PC-9 (cell line): ENCODE measurements around the gene SERPINB11. TPM values are rescaled to one million over a fixed set of nuclear protein-coding genes. Genes with fewer than 3 reads are reported as not detected.
"Not testable (repeated sequence)": the region's sequence is repeated elsewhere in the genome, so short reads cannot be mapped to it uniquely, and the experiment has no call there.

Experiments used
- BruUV-seq: library from RNA; stranded (reverse); fragments of 400-500 nt; replicated peaks from 2 replicates; lab custom pipeline; 2021; lab: Mats Ljungman, UMichigan
- CTCF ChIA-PET: fragments of 300-600 bp; sonication (Branson Sonifier 250); formaldehyde crosslinking; loops from one replicate; lab custom pipeline; 2022; ENCODE audit warnings: antibody characterized with exemption; lab: Charles Lee
- POLR2A ChIA-PET: fragments of 300-600 bp; sonication (Branson Sonifier 250); formaldehyde crosslinking; loops from one replicate; lab custom pipeline; 2022; ENCODE audit warnings: antibody characterized with exemption; ENCODE audit not compliant: unreplicated experiment; lab: Charles Lee
- DNase-seq, 2 experiments: peaks; one replicate each; pipeline versions ENCODE4 v3.0.0 to v3.0.0-alpha.2; 2015 to 2022; ENCODE audit warnings: mixed read lengths in 1 of 2
- H2AFZ ChIP-seq: fragments of 200-600 bp; sonication (generic); 2 replicates; pipeline ENCODE4 v1.8.1; 2017; ENCODE audit warnings: antibody characterized with exemption
- H3F3A ChIP-seq: fragments of 200-600 bp; sonication (generic); 2 replicates; pipeline ENCODE4 v1.8.1; 2017; ENCODE audit warnings: antibody characterized with exemption, mild to moderate bottlenecking, low read depth; ENCODE audit not compliant: insufficient read depth
- H3K27ac ChIP-seq: fragments of 200-600 bp; sonication (generic); 2 replicates; pipeline ENCODE4 v1.6.1; 2016; ENCODE audit warnings: mixed run types
- H3K27me3 ChIP-seq: fragments of 200-600 bp; sonication (generic); 2 replicates; pipeline ENCODE4 v1.6.1; 2016; ENCODE audit warnings: low read depth, mixed run types; ENCODE audit not compliant: insufficient read depth
- H3K36me3 ChIP-seq: fragments of 200-600 bp; sonication (generic); 2 replicates; pipeline ENCODE4 v1.6.1; 2016; ENCODE audit warnings: low read depth, mixed run types
- H3K4me1 ChIP-seq: fragments of 200-600 bp; sonication (generic); replicated peaks from 2 replicates; pipeline ENCODE4 v1.6.1; 2016; ENCODE audit warnings: mixed run types; ENCODE audit not compliant: insufficient read depth
- H3K4me2 ChIP-seq: fragments of 200-600 bp; sonication (generic); 2 replicates; pipeline ENCODE4 v1.6.1; 2017; ENCODE audit warnings: mixed run types
- H3K4me3 ChIP-seq: fragments of 200-600 bp; sonication (generic); 2 replicates; pipeline ENCODE4 v1.6.1; 2016; ENCODE audit warnings: mixed run types
- H3K79me2 ChIP-seq: fragments of 200-600 bp; sonication (generic); 2 replicates; pipeline ENCODE4 v1.6.1; 2017; ENCODE audit warnings: low read depth, mixed run types
- H3K9me2 ChIP-seq: fragments of 200-600 bp; sonication (generic); 2 replicates; pipeline ENCODE4 v1.8.1; 2017; ENCODE audit warnings: mild to moderate bottlenecking; ENCODE audit not compliant: insufficient read depth
- H3K9me3 ChIP-seq: fragments of 200-600 bp; sonication (generic); 2 replicates; pipeline ENCODE4 v1.8.1; 2016; ENCODE audit warnings: low read depth; ENCODE audit not compliant: insufficient read depth
- H4K20me1 ChIP-seq: fragments of 200-600 bp; sonication (generic); 2 replicates; pipeline ENCODE4 v1.8.1; 2017; ENCODE audit not compliant: insufficient read depth
- EZH2 ChIP-seq: fragments of 200-600 bp; sonication (generic); IDR thresholded peaks from 2 replicates; pipeline ENCODE4 v1.8.0; 2017; ENCODE audit warnings: antibody characterized with exemption, low read depth
- intact Hi-C: fragments of 100-400 bp; cut with micrococcal nuclease; formaldehyde crosslinking; loops from one replicate; pipeline ENCODE4 v1.10.0; 2022; ENCODE audit not compliant: unreplicated experiment
- total RNA-seq: library from RNA; stranded (reverse); gene quantifications from 2 replicates; pipeline ENCODE4 v1.2.3, GENCODE V29; 2021
- TF ChIP-seq, protein P1 (sequence below): fragments of 200-600 bp; sonication (generic); conservative IDR thresholded peaks from 2 replicates; pipeline ENCODE4 v1.6.1; 2017; ENCODE audit warnings: mixed run types, antibody characterized with exemption, mild to moderate bottlenecking, moderate library complexity

The SERPINB11 gene
- total RNA-seq, 1 experiment from 2014 or later, result not detected

DNA sequence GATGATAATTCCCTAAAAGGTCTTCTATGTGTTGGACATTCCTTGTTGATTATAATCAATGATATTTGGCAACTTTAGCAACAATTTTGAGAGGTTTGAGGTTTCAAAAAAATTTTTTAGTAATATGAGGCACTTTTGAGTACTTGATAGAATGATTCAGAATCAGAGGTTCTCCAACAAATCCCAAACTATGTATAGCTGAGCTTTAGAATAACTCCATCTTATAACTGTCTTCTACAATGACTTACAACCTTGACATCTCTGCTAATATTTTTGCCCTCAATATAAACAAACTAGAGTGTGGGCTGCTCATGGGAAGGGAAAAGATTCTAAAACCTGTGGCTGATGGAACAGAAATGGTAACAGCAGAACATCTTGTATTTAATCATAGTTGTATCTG is 50.9 kb downstream of the SERPINB11 start:
- ChIA-PET POLR2A (no interaction called here), CTCF (no interaction called here)
- no peak overlapping the region for H2AFZ ChIP-seq
- H3K9me3 ChIP-seq, result no peaks in the 10 kb centered on the region; the same call in 1 of the 2 replicates
- H3K79me2 ChIP-seq, result no peaks in the 10 kb centered on the region
- H3K4me2 ChIP-seq, result no peak overlapping the region
- no peak for DNase-seq
- H3K36me3 ChIP-seq, result no peaks in the 10 kb centered on the region
- H3K27me3 ChIP-seq, result no peaks in the 10 kb centered on the region
- H3K27ac ChIP-seq, result no peak overlapping the region
- no peaks in the 10 kb centered on the region for H3K9me2 ChIP-seq
- H4K20me1 ChIP-seq, result no peaks in the 10 kb centered on the region
- H3K4me3 ChIP-seq, result no peak overlapping the region
- no peaks in the 10 kb centered on the region for H3F3A ChIP-seq
- intact Hi-C loops, result no loop called here
- no peaks in the 10 kb centered on the region for H3K4me1 ChIP-seq
- TF ChIP-seq, protein P1, sequence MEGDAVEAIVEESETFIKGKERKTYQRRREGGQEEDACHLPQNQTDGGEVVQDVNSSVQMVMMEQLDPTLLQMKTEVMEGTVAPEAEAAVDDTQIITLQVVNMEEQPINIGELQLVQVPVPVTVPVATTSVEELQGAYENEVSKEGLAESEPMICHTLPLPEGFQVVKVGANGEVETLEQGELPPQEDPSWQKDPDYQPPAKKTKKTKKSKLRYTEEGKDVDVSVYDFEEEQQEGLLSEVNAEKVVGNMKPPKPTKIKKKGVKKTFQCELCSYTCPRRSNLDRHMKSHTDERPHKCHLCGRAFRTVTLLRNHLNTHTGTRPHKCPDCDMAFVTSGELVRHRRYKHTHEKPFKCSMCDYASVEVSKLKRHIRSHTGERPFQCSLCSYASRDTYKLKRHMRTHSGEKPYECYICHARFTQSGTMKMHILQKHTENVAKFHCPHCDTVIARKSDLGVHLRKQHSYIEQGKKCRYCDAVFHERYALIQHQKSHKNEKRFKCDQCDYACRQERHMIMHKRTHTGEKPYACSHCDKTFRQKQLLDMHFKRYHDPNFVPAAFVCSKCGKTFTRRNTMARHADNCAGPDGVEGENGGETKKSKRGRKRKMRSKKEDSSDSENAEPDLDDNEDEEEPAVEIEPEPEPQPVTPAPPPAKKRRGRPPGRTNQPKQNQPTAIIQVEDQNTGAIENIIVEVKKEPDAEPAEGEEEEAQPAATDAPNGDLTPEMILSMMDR, result no peak
- TF ChIP-seq EZH2, result no peak
- no TSS peak for BruUV-seq

- H3K4me2 ChIP-seq, result no peak overlapping the region
- BruUV-seq, result no TSS peak
- H3K79me2 ChIP-seq, result no peaks in the 10 kb centered on the region
- no peaks in the 10 kb centered on the region for H3K36me3 ChIP-seq
- CTCF ChIA-PET, result no interaction called here
- intact Hi-C loops, result no loop called here
- POLR2A ChIA-PET, result no interaction called here
- TF ChIP-seq EZH2, result no peak
- TF ChIP-seq, protein P1, result no peak
- DNase-seq, result no peak
- H3K9me2 ChIP-seq, result no peaks in the 10 kb centered on the region
- no peaks in the 10 kb centered on the region for H4K20me1 ChIP-seq
- no peak overlapping the region for H3K27ac ChIP-seq
- H3K4me1 ChIP-seq, result no peaks in the 10 kb centered on the region
- H2AFZ ChIP-seq, result no peak overlapping the region
- H3K4me3 ChIP-seq, result no peak overlapping the region
- H3K9me3 ChIP-seq, result peaks cover 8% of the 10 kb centered on the region
- H3K27me3 ChIP-seq, result no peaks in the 10 kb centered on the region
- H3F3A ChIP-seq, result no peaks in the 10 kb centered on the region
Observed at GRCh38 chr18:63757541-63757940, 54.8 kb downstream of the SERPINB11 start.

- H3F3A ChIP-seq, result no peaks in the 10 kb centered on the region
- no peak overlapping the region for H2AFZ ChIP-seq
- H3K9me3 ChIP-seq, result peaks cover 8% of the 10 kb centered on the region; the same call in 1 of the 2 replicates
- no peaks in the 10 kb centered on the region for H3K79me2 ChIP-seq
- TF ChIP-seq EZH2, result no peak
- TF ChIP-seq, protein P1, result no peak
- ChIA-PET CTCF (interaction anchor here (0.5 kb wide), 1 partner anchor 265 kb away, joined by 4 read pairs; no protein-coding TSS in a partner anchor), POLR2A (no interaction called here)
- H3K27me3 ChIP-seq, result no peaks in the 10 kb centered on the region
- no peaks in the 10 kb centered on the region for H3K9me2 ChIP-seq
- H3K4me1 ChIP-seq, result no peaks in the 10 kb centered on the region
- no peaks in the 10 kb centered on the region for H3K36me3 ChIP-seq
- no peak overlapping the region for H3K4me2 ChIP-seq
- intact Hi-C loops, result no loop called here
- DNase-seq, result no peak
- H3K27ac ChIP-seq, result no peak overlapping the region
- no TSS peak for BruUV-seq
- H4K20me1 ChIP-seq, result no peaks in the 10 kb centered on the region
- H3K4me3 ChIP-seq, result no peak overlapping the region
Observed at GRCh38 chr18:63758615-63759240, 56.0 kb downstream of the SERPINB11 start.

DNA sequence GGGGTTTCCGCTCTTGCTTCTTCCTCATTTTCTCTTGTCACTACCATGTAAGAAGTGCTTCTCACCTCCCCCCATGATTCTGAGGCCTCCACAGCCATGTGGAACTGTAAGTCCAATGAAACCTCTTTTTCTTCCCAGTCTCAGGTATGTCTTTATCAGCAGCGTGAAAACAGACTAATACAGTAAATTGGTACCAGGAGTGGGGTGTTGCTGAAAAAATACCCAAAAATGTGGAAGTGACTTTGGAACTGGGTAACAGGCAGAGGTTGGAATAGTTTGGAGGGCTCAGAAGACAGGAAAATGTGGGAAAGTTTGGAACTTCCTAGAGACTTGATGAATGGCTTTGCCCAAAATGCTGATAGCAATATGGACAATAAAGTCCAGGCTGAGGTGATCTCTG is 57.0 kb downstream of the SERPINB11 start:
- intact Hi-C loops, H3K4me2 ChIP-seq, POLR2A ChIA-PET, H3K9me2 ChIP-seq, H3K27me3 ChIP-seq, H3K4me1 ChIP-seq, H3K27ac ChIP-seq, H3K79me2 ChIP-seq, H4K20me1 ChIP-seq, H3K36me3 ChIP-seq, H2AFZ ChIP-seq, H3F3A ChIP-seq, H3K9me3 ChIP-seq, CTCF ChIA-PET, BruUV-seq, DNase-seq, H3K4me3 ChIP-seq: not testable (repeated sequence)
